Measurements from ENCODE around the gene MAVS.

The MAVS gene

GRCh38 chr20:3911956-3912355 lies 65.3 kb downstream of the MAVS start:
- DNase-seq (ENCODE audit: low read depth) = no peak

GRCh38 chr20:3914446-3914845 lies 67.8 kb downstream of the MAVS start:
- DNase-seq (ENCODE audit: low read depth) = no peak

- DNase-seq (ENCODE audit: low read depth) = no peak
Measured at GRCh38 chr20:3915691-3916090, 69.1 kb downstream of the MAVS start.

GRCh38 chr20:3916364-3916763 lies 69.7 kb downstream of the MAVS start:
- DNase-seq (ENCODE audit: low read depth) = no peak

GRCh38 chr20:3919352-3919751 lies 72.7 kb downstream of the MAVS start:
- DNase-seq (ENCODE audit: low read depth) = no peak

- no peak for DNase-seq (ENCODE audit: low read depth)
Measured at GRCh38 chr20:3922223-3922982, 75.8 kb downstream of the MAVS start.

- no peak for DNase-seq (ENCODE audit: low read depth)
Measured at GRCh38 chr20:3922983-3923339, 76.3 kb downstream of the MAVS start.

- DNase-seq (ENCODE audit: low read depth) = no peak
Measured at GRCh38 chr20:3923818-3924217, 77.2 kb downstream of the MAVS start.

- DNase-seq (ENCODE audit: low read depth) = no peak
Measured at GRCh38 chr20:3924304-3925112, 77.9 kb downstream of the MAVS start.

- no peak for DNase-seq (ENCODE audit: low read depth)
Measured at GRCh38 chr20:3925113-3925695, 78.6 kb downstream of the MAVS start.
